H9 (cell line): ENCODE results near the gene DSC2. TPM values are rescaled to one million over a fixed set of nuclear protein-coding genes. Genes with fewer than 3 reads are reported as not detected.

Source experiments
- DNase-seq: peaks from one replicate; pipeline ENCODE4 v3.0.0-alpha.2; 2017
- H2AFZ ChIP-seq: one replicate; pipeline ENCODE4 v1.6.1; 2013; ENCODE audit warnings: mild to moderate bottlenecking, low read length, control low read depth, moderate library complexity
- H2AK5ac ChIP-seq: 2 replicates; pipeline ENCODE4 v1.6.1; 2013; ENCODE audit warnings: low read length, control low read depth, mixed read lengths; ENCODE audit not compliant: insufficient read length
- H2BK120ac ChIP-seq: one replicate; pipeline ENCODE4 v1.6.1; 2013; ENCODE audit warnings: low read depth, mild to moderate bottlenecking, low read length, control low read depth, inconsistent platforms; ENCODE audit not compliant: poor library complexity, severe bottlenecking
- H2BK12ac ChIP-seq: 2 replicates; pipeline ENCODE4 v1.6.1; 2013; ENCODE audit warnings: low read length, control low read depth, mixed read lengths, low read depth; ENCODE audit not compliant: insufficient read length
- H2BK15ac ChIP-seq: 2 replicates; pipeline ENCODE4 v1.6.1; 2013; ENCODE audit warnings: low read depth, low read length, control low read depth
- H2BK20ac ChIP-seq: one replicate; pipeline ENCODE4 v1.6.1; 2013; ENCODE audit warnings: low read depth, mild to moderate bottlenecking, low read length, control low read depth, inconsistent platforms; ENCODE audit not compliant: poor library complexity, severe bottlenecking
- H2BK5ac ChIP-seq: 2 replicates; pipeline ENCODE4 v1.6.1; 2013; ENCODE audit warnings: low read length, control low read depth, mixed read lengths; ENCODE audit not compliant: insufficient read length
- H3K14ac ChIP-seq: 2 replicates; pipeline ENCODE4 v1.6.1; 2013; ENCODE audit warnings: low read length, control low read depth; ENCODE audit not compliant: insufficient read depth
- H3K18ac ChIP-seq: 2 replicates; pipeline ENCODE4 v1.6.1; 2013; ENCODE audit warnings: low read depth, mild to moderate bottlenecking, mixed read lengths, low read length, control low read depth; ENCODE audit not compliant: insufficient read length
- H3K23ac ChIP-seq: 2 replicates; pipeline ENCODE4 v1.6.1; 2013; ENCODE audit warnings: low read length, control low read depth, mixed read lengths, low read depth; ENCODE audit not compliant: insufficient read length
- H3K23me2 ChIP-seq: 2 replicates; pipeline ENCODE4 v1.6.1; 2013; ENCODE audit warnings: low read depth, mild to moderate bottlenecking, mixed read lengths, low read length, control low read depth; ENCODE audit not compliant: insufficient read length, poor library complexity, severe bottlenecking
- H3K27ac ChIP-seq: 2 replicates; pipeline ENCODE4 v1.5.1; 2013; ENCODE audit warnings: low read length, control low read depth, mixed read lengths, low read depth; ENCODE audit not compliant: insufficient read length
- H3K27me3 ChIP-seq: 2 replicates; pipeline ENCODE4 v1.6.1; 2013; ENCODE audit warnings: low read length, control low read depth, inconsistent platforms; ENCODE audit not compliant: insufficient read depth
- H3K4ac ChIP-seq: 2 replicates; pipeline ENCODE4 v1.6.1; 2013; ENCODE audit warnings: low read depth, mild to moderate bottlenecking, control low read depth, inconsistent platforms, low read length, moderate library complexity
- H3K4me1 ChIP-seq: 2 replicates; pipeline ENCODE4 v1.6.1; 2013; ENCODE audit warnings: low read length, control low read depth, inconsistent platforms; ENCODE audit not compliant: insufficient read depth
- H3K4me2 ChIP-seq: 2 replicates; pipeline ENCODE4 v1.6.1; 2013; ENCODE audit warnings: low read length, control low read depth, mixed read lengths; ENCODE audit not compliant: insufficient read length, insufficient read depth
- H3K56ac ChIP-seq: 2 replicates; pipeline ENCODE4 v1.6.1; 2013; ENCODE audit warnings: low read depth, mild to moderate bottlenecking, mixed read lengths, low read length, control low read depth; ENCODE audit not compliant: insufficient read length
- H3K79me1 ChIP-seq: 2 replicates; pipeline ENCODE4 v1.6.1; 2013; ENCODE audit warnings: low read depth, mild to moderate bottlenecking, moderate library complexity, low read length, control low read depth, inconsistent platforms; ENCODE audit not compliant: insufficient read depth, poor library complexity, severe bottlenecking
- H3K79me2 ChIP-seq: 2 replicates; pipeline ENCODE4 v1.6.1; 2013; ENCODE audit warnings: low read length, control low read depth, inconsistent platforms; ENCODE audit not compliant: insufficient read depth
- H3K9ac ChIP-seq: 2 replicates; pipeline ENCODE4 v1.6.1; 2013; ENCODE audit warnings: low read length, control low read depth, mixed read lengths; ENCODE audit not compliant: insufficient read length; ENCODE audit errors: extremely low read depth
- H3K9me3 ChIP-seq: one replicate; pipeline ENCODE4 v1.6.1; 2013; ENCODE audit warnings: low read depth, low read length, inconsistent platforms; ENCODE audit not compliant: control insufficient read depth
- H3T11ph ChIP-seq: one replicate; pipeline ENCODE4 v1.6.1; 2013; ENCODE audit warnings: mild to moderate bottlenecking, low read length, control low read depth, inconsistent platforms
- H4K20me1 ChIP-seq: one replicate; pipeline ENCODE4 v1.6.1; 2013; ENCODE audit not compliant: control insufficient read depth, insufficient read length, insufficient read depth
- H4K5ac ChIP-seq: 2 replicates; pipeline ENCODE4 v1.6.1; 2013; ENCODE audit warnings: low read depth, mild to moderate bottlenecking, mixed read lengths, low read length, control low read depth; ENCODE audit not compliant: insufficient read length
- H4K8ac ChIP-seq: replicated peaks from 2 replicates; pipeline ENCODE4 v1.6.1; 2013; ENCODE audit warnings: low read length, control low read depth, mixed read lengths, low read depth; ENCODE audit not compliant: insufficient read length
- H4K91ac ChIP-seq: 2 replicates; pipeline ENCODE4 v1.6.1; 2013; ENCODE audit warnings: low read depth, mild to moderate bottlenecking, moderate library complexity, mixed read lengths, low read length, control low read depth; ENCODE audit not compliant: insufficient read length
- H3K27ac Mint-ChIP-seq, 3 experiments: 2 replicates in 2 of 3; 3 replicates in 1 of 3; pipeline ENCODE4 v1.8.0; 2020 to 2021; ENCODE audit warnings: mixed read lengths in 3 of 3, mild to moderate bottlenecking in 1 of 3, moderate library complexity in 1 of 3
- H3K27me3 Mint-ChIP-seq: 2 replicates; pipeline ENCODE4 v1.8.0; 2021; ENCODE audit warnings: low read depth, mild to moderate bottlenecking, moderate library complexity, mixed read lengths
- H3K36me3 Mint-ChIP-seq, 3 experiments: 2 replicates in 2 of 3; 3 replicates in 1 of 3; pipeline ENCODE4 v1.8.0; 2020 to 2021; ENCODE audit warnings: low read depth in 3 of 3, mixed read lengths in 3 of 3; ENCODE audit not compliant: insufficient read depth in 1 of 3
- H3K4me1 Mint-ChIP-seq, 2 experiments: 2 replicates each; pipeline ENCODE4 v1.8.0; 2020; ENCODE audit warnings: mixed read lengths in 2 of 2
- H3K4me3 Mint-ChIP-seq, 2 experiments: 2 replicates in 1 of 2; 3 replicates in 1 of 2; pipeline ENCODE4 v1.8.0; 2020 to 2021; ENCODE audit warnings: mild to moderate bottlenecking in 2 of 2, mixed read lengths in 2 of 2, moderate library complexity in 1 of 2
- H3K9me3 Mint-ChIP-seq, 2 experiments: 2 replicates in 1 of 2; 3 replicates in 1 of 2; pipeline ENCODE4 v1.8.0; 2020; ENCODE audit warnings: mild to moderate bottlenecking in 2 of 2, mixed read lengths in 2 of 2, moderate library complexity in 1 of 2
- CTCF ChIP-seq: fragments of 200-600 bp; sonication (generic); conservative IDR thresholded peaks from 3 replicates; pipeline ENCODE4 v1.8.0; 2021; ENCODE audit warnings: antibody characterized with exemption, mild to moderate bottlenecking
- WGBS: extraction: QIAGEN DNeasy Blood & Tissue Kit; methylation state at CpG from one replicate; pipeline ENCODE4 v1.1.7; 2013; ENCODE audit warnings: missing lambda C conversion rate, low lambda C conversion rate, mixed read lengths; ENCODE audit not compliant: insufficient read length; ENCODE audit errors: extremely low coverage; 5-methylcytosine and 5-hydroxymethylcytosine counted together
- total RNA-seq: library from RNA; stranded (reverse); gene quantifications from 2 replicates; pipeline ENCODE4 v1.2.1, GENCODE V29; 2021

DSC2 gene
- total RNA-seq, 1 experiment from 2014 or later = 26.1 TPM

- Mint-ChIP-seq H3K27ac (peak overlapping the region; percentile 97 to 100 (median 99)), H3K4me3 (peak overlapping the region; percentile 92 to 96), H3K36me3 (no peaks in the 10 kb centered on the region; a peak in 1 of 7 replicates), H3K4me1 (peaks cover 31 to 34% of the 10 kb centered on the region in 2 experiments), H3K9me3 (no peaks in the 10 kb centered on the region), H3K27me3 (peaks cover 2% of the 10 kb centered on the region; the same call in 1 of the 2 replicates)
- Histone ChIP-seq H3K9me3 (no peaks in the 10 kb centered on the region), H2AK5ac (no peak overlapping the region), H4K5ac (no peak overlapping the region), H4K8ac (no peak overlapping the region), H3K14ac (peak overlapping the region; percentile 94; the same call in 1 of the 2 replicates), H4K91ac (no peak overlapping the region), H2BK15ac (no peak overlapping the region), H3T11ph (no peak overlapping the region), H3K4ac (no peak overlapping the region; the same call in 1 of the 2 replicates), H2BK5ac (no peak overlapping the region), H3K27ac (peak overlapping the region; percentile 29), H3K18ac (peak overlapping the region; percentile 89), H3K56ac (no peak overlapping the region), H2AFZ (no peak overlapping the region), H3K9ac (peak overlapping the region; percentile 73), H3K79me2 (peaks cover 11% of the 10 kb centered on the region; the same call in 1 of the 2 replicates), H2BK120ac (no peak overlapping the region), H2BK12ac (no peak overlapping the region), H3K23ac (no peak overlapping the region), H3K27me3 (no peaks in the 10 kb centered on the region), H3K79me1 (no peaks in the 10 kb centered on the region), H3K4me2 (peak overlapping the region; percentile 74), H3K23me2 (peaks cover 3% of the 10 kb centered on the region), H3K4me1 (peaks cover 3% of the 10 kb centered on the region; the same call in 1 of the 2 replicates), H4K20me1 (no peaks in the 10 kb centered on the region), H2BK20ac (no peak overlapping the region)
- peak; percentile 84 for DNase-seq
- WGBS = no CpG with 5 or more reads among the region's 23 CpGs
- no peak for TF ChIP-seq CTCF
These were observed 1.6 kb downstream of the DSC2 start for GRCh38 chr18:31100436-31101182.
